WTC11 (cell line): ENCODE data around the gene SH3GLB2. TPM values are rescaled to one million over a fixed set of nuclear protein-coding genes. Genes with fewer than 3 reads are reported as not detected.
A peak's percentile ranks its signal among the peaks of the same experiment; 100 is the strongest.

ENCODE experiments used
- ATAC-seq: fragments of 200-7000 bp; cut with Tn5 transposase; 2 replicates; pipeline ENCODE4 v1.10.0; 2021; ENCODE audit warnings: mild to moderate bottlenecking, moderate library complexity
- CTCF ChIA-PET: fragments of 300-600 bp; sonication (Branson Sonifier 250); formaldehyde crosslinking; loops from one replicate; lab custom pipeline; 2021; ENCODE audit warnings: antibody characterized with exemption; lab: Charles Lee
- POLR2A ChIA-PET: fragments of 350-600 bp; sonication (Branson Sonifier 250); formaldehyde crosslinking; loops from one replicate; lab custom pipeline; 2021; ENCODE audit warnings: antibody characterized with exemption; lab: Charles Lee
- DNase-seq: peaks from one replicate; pipeline ENCODE4 v3.0.0; 2021; ENCODE audit warnings: low spot score
- H3K27ac Mint-ChIP-seq: 2 replicates; pipeline ENCODE4 v1.8.0; 2021; ENCODE audit warnings: mixed read lengths
- H3K27me3 Mint-ChIP-seq: 2 replicates; pipeline ENCODE4 v1.8.0; 2021; ENCODE audit warnings: low read depth, mild to moderate bottlenecking, moderate library complexity, mixed read lengths
- H3K36me3 Mint-ChIP-seq: 2 replicates; pipeline ENCODE4 v1.8.0; 2021; ENCODE audit warnings: mixed read lengths
- H3K4me1 Mint-ChIP-seq: 2 replicates; pipeline ENCODE4 v1.8.0; 2022; ENCODE audit warnings: mixed read lengths
- H3K4me3 Mint-ChIP-seq: 2 replicates; pipeline ENCODE4 v1.8.0; 2021; ENCODE audit warnings: mild to moderate bottlenecking, moderate library complexity, mixed read lengths
- H3K9me3 Mint-ChIP-seq: 2 replicates; pipeline ENCODE4 v1.8.0; 2021; ENCODE audit warnings: mixed read lengths
- CBFB ChIP-seq: sonication (generic); formaldehyde crosslinking; IDR thresholded peaks from 2 replicates; pipeline ENCODE4 v1.8.1; 2022; ENCODE audit warnings: mild to moderate bottlenecking, low read depth, missing genetic modification reagents
- CREM ChIP-seq: sonication (generic); formaldehyde crosslinking; IDR thresholded peaks from 2 replicates; pipeline ENCODE4 v1.8.1; 2022; ENCODE audit warnings: mild to moderate bottlenecking, missing genetic modification reagents, moderate library complexity
- FOXJ3 ChIP-seq: sonication (generic); formaldehyde crosslinking; IDR thresholded peaks from 2 replicates; pipeline ENCODE4 v1.9.0; 2021; ENCODE audit warnings: missing genetic modification reagents, mild to moderate bottlenecking, borderline replicate concordance
- FOXP1 ChIP-seq: sonication (generic); formaldehyde crosslinking; IDR thresholded peaks from 2 replicates; pipeline ENCODE4 v1.8.0; 2022; ENCODE audit warnings: missing genetic modification reagents, mild to moderate bottlenecking, moderate library complexity, borderline replicate concordance
- GTF2I ChIP-seq: fragments of 250-450 bp; sonication (Bioruptor Pico); conservative IDR thresholded peaks from 2 replicates; pipeline ENCODE4 v1.4.0; 2021; ENCODE audit warnings: mild to moderate bottlenecking
- IRF2 ChIP-seq: sonication (generic); formaldehyde crosslinking; IDR thresholded peaks from 2 replicates; pipeline ENCODE4 v1.8.0; 2022; ENCODE audit warnings: low read depth, missing genetic modification reagents, borderline replicate concordance
- JUN ChIP-seq: sonication (generic); formaldehyde crosslinking; IDR thresholded peaks from 2 replicates; pipeline ENCODE4 v1.8.0; 2023; ENCODE audit warnings: mild to moderate bottlenecking, missing genetic modification reagents
- NR1H2 ChIP-seq: sonication (generic); formaldehyde crosslinking; IDR thresholded peaks from 2 replicates; pipeline ENCODE4 v1.9.0; 2021; ENCODE audit warnings: mild to moderate bottlenecking, moderate library complexity, missing genetic modification reagents
- OVOL2 ChIP-seq: fragments of 250-450 bp; sonication (Bioruptor Pico); IDR thresholded peaks from 2 replicates; pipeline ENCODE4 v1.9.0; 2021; ENCODE audit warnings: mild to moderate bottlenecking, borderline replicate concordance
- PRRX2 ChIP-seq: fragments of 250-450 bp; sonication (Bioruptor Pico); IDR thresholded peaks from 2 replicates; pipeline ENCODE4 v1.8.0; 2021; ENCODE audit warnings: mild to moderate bottlenecking
- RORB ChIP-seq: fragments of 250-450 bp; sonication (Bioruptor Pico); IDR thresholded peaks from 2 replicates; pipeline ENCODE4 v1.9.0; 2021; ENCODE audit warnings: mild to moderate bottlenecking
- SMAD3 ChIP-seq: sonication (generic); formaldehyde crosslinking; IDR thresholded peaks from 2 replicates; pipeline ENCODE4 v1.8.0; 2022; ENCODE audit warnings: missing genetic modification reagents, mild to moderate bottlenecking, borderline replicate concordance
- TP53 ChIP-seq: sonication (generic); formaldehyde crosslinking; IDR thresholded peaks from 2 replicates; pipeline ENCODE4 v1.8.1; 2023; ENCODE audit warnings: mild to moderate bottlenecking, missing genetic modification reagents
- ZBTB21 ChIP-seq: sonication (generic); formaldehyde crosslinking; IDR thresholded peaks from 2 replicates; pipeline ENCODE4 v1.8.1; 2023; ENCODE audit warnings: mild to moderate bottlenecking, missing genetic modification reagents, borderline replicate concordance
- ZNF671 ChIP-seq: fragments of 250-450 bp; sonication (Bioruptor Pico); IDR thresholded peaks from 2 replicates; pipeline ENCODE4 v1.8.0; 2021; ENCODE audit warnings: mild to moderate bottlenecking
- total RNA-seq: library from RNA; stranded (reverse); gene quantifications from 3 replicates; pipeline ENCODE4 v1.2.3, GENCODE V29; 2021
- TF ChIP-seq, protein P1 (sequence below): sonication (generic); formaldehyde crosslinking; IDR thresholded peaks from 2 replicates; pipeline ENCODE4 v1.8.1; 2023; ENCODE audit warnings: mild to moderate bottlenecking, missing genetic modification reagents, moderate library complexity
- TF ChIP-seq, protein P2 (sequence below): sonication (generic); formaldehyde crosslinking; IDR thresholded peaks from 2 replicates; pipeline ENCODE4 v1.8.1; 2022; ENCODE audit warnings: mild to moderate bottlenecking, missing genetic modification reagents, moderate library complexity, borderline replicate concordance
- TF ChIP-seq, protein P3 (sequence below): sonication (generic); formaldehyde crosslinking; IDR thresholded peaks from 2 replicates; pipeline ENCODE4 v1.8.1; 2023; ENCODE audit warnings: mild to moderate bottlenecking, missing genetic modification reagents, moderate library complexity
- TF ChIP-seq, protein P4 (sequence below): fragments of 250-450 bp; sonication (Bioruptor Pico); IDR thresholded peaks from 2 replicates; pipeline ENCODE4 v1.9.0; 2021; ENCODE audit warnings: moderate library complexity, mild to moderate bottlenecking, inconsistent platforms, borderline replicate concordance
- TF ChIP-seq, protein P5 (sequence below): fragments of 250-450 bp; sonication (Bioruptor Pico); IDR thresholded peaks from 2 replicates; pipeline ENCODE4 v1.8.0; 2021; ENCODE audit warnings: mild to moderate bottlenecking
- TF ChIP-seq, protein P6 (sequence below): fragments of 250-450 bp; sonication (Bioruptor Pico); IDR thresholded peaks from 2 replicates; pipeline ENCODE4 v2.1.2; 2022; ENCODE audit warnings: mild to moderate bottlenecking, moderate library complexity
- TF ChIP-seq, protein P7 (sequence below): sonication (generic); formaldehyde crosslinking; IDR thresholded peaks from 2 replicates; pipeline ENCODE4 v1.8.1; 2022; ENCODE audit warnings: low read depth, missing genetic modification reagents, borderline replicate concordance
- TF ChIP-seq, protein P8 (sequence below): sonication (generic); formaldehyde crosslinking; IDR thresholded peaks from 2 replicates; pipeline ENCODE4 v1.8.0; 2023; ENCODE audit warnings: mild to moderate bottlenecking, missing genetic modification reagents

Gene SH3GLB2
- total RNA-seq, 1 experiment from 2014 or later, result 59.7 TPM

DNA sequence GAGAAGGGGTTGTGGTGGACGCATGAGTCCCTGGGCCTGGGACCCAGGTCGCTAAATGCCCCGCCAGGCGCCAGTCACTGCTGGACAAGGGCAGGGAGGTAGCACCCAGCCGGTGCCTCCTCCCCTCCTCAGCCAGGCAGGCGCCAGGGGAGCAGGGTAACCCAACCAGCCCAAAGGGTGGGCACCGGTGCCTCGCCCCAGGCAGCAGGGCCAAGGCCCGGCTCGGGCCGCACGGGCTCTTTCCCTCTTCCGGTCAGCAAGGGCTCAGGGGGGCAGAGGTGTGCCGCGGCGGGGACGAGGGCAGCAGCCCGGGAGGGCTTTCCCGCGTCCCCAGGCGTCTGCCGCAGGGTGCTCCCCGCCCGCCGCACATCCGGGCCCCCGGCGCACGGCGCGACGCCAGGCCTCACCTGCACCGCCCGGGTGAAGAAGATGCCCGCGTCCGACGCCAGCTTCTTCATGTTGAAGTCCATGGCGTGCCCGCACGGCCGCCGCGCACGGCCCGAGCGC is 393 bp downstream of the SH3GLB2 start (continued):
- TF ChIP-seq NR1H2 (CRISPR knock-in tag) (no peak), IRF2 (CRISPR knock-in tag) (no peak), CREM (CRISPR knock-in tag) (no peak)
- TF ChIP-seq, protein P1, sequence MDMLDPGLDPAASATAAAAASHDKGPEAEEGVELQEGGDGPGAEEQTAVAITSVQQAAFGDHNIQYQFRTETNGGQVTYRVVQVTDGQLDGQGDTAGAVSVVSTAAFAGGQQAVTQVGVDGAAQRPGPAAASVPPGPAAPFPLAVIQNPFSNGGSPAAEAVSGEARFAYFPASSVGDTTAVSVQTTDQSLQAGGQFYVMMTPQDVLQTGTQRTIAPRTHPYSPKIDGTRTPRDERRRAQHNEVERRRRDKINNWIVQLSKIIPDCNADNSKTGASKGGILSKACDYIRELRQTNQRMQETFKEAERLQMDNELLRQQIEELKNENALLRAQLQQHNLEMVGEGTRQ (CRISPR knock-in tag), result no peak
- TF ChIP-seq, protein P2, sequence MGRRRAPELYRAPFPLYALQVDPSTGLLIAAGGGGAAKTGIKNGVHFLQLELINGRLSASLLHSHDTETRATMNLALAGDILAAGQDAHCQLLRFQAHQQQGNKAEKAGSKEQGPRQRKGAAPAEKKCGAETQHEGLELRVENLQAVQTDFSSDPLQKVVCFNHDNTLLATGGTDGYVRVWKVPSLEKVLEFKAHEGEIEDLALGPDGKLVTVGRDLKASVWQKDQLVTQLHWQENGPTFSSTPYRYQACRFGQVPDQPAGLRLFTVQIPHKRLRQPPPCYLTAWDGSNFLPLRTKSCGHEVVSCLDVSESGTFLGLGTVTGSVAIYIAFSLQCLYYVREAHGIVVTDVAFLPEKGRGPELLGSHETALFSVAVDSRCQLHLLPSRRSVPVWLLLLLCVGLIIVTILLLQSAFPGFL, result no peak
- TF ChIP-seq, protein P3, sequence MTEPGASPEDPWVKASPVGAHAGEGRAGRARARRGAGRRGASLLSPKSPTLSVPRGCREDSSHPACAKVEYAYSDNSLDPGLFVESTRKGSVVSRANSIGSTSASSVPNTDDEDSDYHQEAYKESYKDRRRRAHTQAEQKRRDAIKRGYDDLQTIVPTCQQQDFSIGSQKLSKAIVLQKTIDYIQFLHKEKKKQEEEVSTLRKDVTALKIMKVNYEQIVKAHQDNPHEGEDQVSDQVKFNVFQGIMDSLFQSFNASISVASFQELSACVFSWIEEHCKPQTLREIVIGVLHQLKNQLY, result no peak
- TF ChIP-seq, protein P4, sequence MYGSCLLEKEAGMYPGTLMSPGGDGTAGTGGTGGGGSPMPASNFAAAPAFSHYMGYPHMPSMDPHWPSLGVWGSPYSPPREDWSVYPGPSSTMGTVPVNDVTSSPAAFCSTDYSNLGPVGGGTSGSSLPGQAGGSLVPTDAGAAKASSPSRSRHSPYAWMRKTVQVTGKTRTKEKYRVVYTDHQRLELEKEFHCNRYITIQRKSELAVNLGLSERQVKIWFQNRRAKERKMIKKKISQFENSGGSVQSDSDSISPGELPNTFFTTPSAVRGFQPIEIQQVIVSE (CRISPR knock-in tag), result no peak

DNA sequence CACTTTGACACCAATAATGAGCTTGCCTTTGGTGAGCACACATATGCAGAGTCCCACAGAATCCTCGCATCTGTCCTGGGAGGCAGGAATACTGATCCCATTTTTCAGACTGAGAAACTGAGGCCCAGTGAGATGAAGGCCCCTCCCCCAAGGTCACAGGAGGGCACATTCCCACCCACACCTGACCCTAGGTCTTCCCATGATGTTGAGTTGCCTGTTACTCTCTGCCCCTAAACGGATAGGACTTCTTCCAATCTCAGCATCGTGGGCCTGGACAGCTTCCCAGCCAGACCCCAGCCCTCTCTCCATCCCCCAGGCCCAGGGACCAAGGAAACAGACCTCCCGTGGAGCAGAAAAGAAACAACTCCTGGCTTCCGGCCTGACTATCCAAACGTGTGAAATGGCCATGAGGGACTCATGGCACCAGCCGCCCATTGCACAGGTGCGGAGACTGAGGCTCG is 877 bp downstream of the SH3GLB2 start:
- TF ChIP-seq OVOL2 (CRISPR knock-in tag) (no peak), GTF2I (no peak; the same call in none of the 2 replicates), SMAD3 (CRISPR knock-in tag) (no peak), JUN (CRISPR knock-in tag) (no peak), NR1H2 (CRISPR knock-in tag) (no peak), CBFB (no peak), ZBTB21 (CRISPR knock-in tag) (no peak), FOXP1 (no peak), TP53 (CRISPR knock-in tag) (no peak), FOXJ3 (CRISPR knock-in tag) (no peak), PRRX2 (CRISPR knock-in tag) (no peak), RORB (no peak), ZNF671 (CRISPR knock-in tag) (no peak)
- TF ChIP-seq, protein P3, result no peak
- TF ChIP-seq, protein P5, sequence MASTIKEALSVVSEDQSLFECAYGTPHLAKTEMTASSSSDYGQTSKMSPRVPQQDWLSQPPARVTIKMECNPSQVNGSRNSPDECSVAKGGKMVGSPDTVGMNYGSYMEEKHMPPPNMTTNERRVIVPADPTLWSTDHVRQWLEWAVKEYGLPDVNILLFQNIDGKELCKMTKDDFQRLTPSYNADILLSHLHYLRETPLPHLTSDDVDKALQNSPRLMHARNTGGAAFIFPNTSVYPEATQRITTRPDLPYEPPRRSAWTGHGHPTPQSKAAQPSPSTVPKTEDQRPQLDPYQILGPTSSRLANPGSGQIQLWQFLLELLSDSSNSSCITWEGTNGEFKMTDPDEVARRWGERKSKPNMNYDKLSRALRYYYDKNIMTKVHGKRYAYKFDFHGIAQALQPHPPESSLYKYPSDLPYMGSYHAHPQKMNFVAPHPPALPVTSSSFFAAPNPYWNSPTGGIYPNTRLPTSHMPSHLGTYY (CRISPR knock-in tag), result no peak
- TF ChIP-seq, protein P6, sequence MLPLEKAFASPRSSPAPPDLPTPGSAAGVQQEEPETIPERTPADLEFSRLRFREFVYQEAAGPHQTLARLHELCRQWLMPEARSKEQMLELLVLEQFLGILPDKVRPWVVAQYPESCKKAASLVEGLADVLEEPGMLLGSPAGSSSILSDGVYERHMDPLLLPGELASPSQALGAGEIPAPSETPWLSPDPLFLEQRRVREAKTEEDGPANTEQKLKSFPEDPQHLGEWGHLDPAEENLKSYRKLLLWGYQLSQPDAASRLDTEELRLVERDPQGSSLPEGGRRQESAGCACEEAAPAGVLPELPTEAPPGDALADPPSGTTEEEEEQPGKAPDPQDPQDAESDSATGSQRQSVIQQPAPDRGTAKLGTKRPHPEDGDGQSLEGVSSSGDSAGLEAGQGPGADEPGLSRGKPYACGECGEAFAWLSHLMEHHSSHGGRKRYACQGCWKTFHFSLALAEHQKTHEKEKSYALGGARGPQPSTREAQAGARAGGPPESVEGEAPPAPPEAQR (CRISPR knock-in tag), result no peak
- TF ChIP-seq, protein P7, sequence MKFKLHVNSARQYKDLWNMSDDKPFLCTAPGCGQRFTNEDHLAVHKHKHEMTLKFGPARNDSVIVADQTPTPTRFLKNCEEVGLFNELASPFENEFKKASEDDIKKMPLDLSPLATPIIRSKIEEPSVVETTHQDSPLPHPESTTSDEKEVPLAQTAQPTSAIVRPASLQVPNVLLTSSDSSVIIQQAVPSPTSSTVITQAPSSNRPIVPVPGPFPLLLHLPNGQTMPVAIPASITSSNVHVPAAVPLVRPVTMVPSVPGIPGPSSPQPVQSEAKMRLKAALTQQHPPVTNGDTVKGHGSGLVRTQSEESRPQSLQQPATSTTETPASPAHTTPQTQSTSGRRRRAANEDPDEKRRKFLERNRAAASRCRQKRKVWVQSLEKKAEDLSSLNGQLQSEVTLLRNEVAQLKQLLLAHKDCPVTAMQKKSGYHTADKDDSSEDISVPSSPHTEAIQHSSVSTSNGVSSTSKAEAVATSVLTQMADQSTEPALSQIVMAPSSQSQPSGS, result no peak
- TF ChIP-seq, protein P8, sequence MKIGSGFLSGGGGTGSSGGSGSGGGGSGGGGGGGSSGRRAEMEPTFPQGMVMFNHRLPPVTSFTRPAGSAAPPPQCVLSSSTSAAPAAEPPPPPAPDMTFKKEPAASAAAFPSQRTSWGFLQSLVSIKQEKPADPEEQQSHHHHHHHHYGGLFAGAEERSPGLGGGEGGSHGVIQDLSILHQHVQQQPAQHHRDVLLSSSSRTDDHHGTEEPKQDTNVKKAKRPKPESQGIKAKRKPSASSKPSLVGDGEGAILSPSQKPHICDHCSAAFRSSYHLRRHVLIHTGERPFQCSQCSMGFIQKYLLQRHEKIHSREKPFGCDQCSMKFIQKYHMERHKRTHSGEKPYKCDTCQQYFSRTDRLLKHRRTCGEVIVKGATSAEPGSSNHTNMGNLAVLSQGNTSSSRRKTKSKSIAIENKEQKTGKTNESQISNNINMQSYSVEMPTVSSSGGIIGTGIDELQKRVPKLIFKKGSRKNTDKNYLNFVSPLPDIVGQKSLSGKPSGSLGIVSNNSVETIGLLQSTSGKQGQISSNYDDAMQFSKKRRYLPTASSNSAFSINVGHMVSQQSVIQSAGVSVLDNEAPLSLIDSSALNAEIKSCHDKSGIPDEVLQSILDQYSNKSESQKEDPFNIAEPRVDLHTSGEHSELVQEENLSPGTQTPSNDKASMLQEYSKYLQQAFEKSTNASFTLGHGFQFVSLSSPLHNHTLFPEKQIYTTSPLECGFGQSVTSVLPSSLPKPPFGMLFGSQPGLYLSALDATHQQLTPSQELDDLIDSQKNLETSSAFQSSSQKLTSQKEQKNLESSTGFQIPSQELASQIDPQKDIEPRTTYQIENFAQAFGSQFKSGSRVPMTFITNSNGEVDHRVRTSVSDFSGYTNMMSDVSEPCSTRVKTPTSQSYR, result no peak
- ChIA-PET POLR2A (no interaction called here), CTCF (interaction anchor here (1.2 to 1.3 kb wide), 2 partner anchors 11 to 597 kb away, joined by 4 to 11 read pairs; no protein-coding TSS in a partner anchor)
- H3K4me3 Mint-ChIP-seq, result peak overlapping the region; percentile 83
- peak overlapping the region; percentile 84 for H3K27ac Mint-ChIP-seq
- H3K4me1 Mint-ChIP-seq, result peaks cover 29% of the 10 kb centered on the region
- H3K36me3 Mint-ChIP-seq, result no peaks in the 10 kb centered on the region
- DNase-seq (no peak), ATAC-seq (no peak)
- no peaks in the 10 kb centered on the region for H3K27me3 Mint-ChIP-seq
- H3K9me3 Mint-ChIP-seq, result no peaks in the 10 kb centered on the region
